CD4-positive, alpha-beta T cell (primary cell): ENCODE measurements around the gene GAB1. TPM values are rescaled to one million over a fixed set of nuclear protein-coding genes. Genes with fewer than 3 reads are reported as not detected.

Source experiments
- ATAC-seq: fragments of 200-7000 bp; cut with Tn5 transposase; one replicate; pipeline ENCODE4 v1.10.0; 2022; ENCODE audit warnings: mild to moderate bottlenecking; ENCODE audit not compliant: poor library complexity
- CTCF ChIA-PET: fragments of 350-600 bp; sonication (Branson Sonifier 250); formaldehyde crosslinking; loops from one replicate; lab custom pipeline; 2021; ENCODE audit warnings: antibody characterized with exemption, inconsistent platforms; lab: Charles Lee
- POLR2A ChIA-PET: fragments of 350-600 bp; sonication (Branson Sonifier 250); formaldehyde crosslinking; loops from one replicate; lab custom pipeline; 2021; ENCODE audit warnings: antibody characterized with exemption, inconsistent platforms; lab: Charles Lee
- DNase-seq, 14 experiments: peaks; one replicate each; pipeline ENCODE4 v3.0.0-alpha.2; 2013 to 2020; ENCODE audit warnings: mixed read lengths in 2 of 14
- H3K27ac ChIP-seq, 2 donors: one replicate each; pipeline versions ENCODE4 v1.5.1 to v1.7.0; 2013; ENCODE audit warnings: low read length in 2 of 2, low read depth in 1 of 2, mild to moderate bottlenecking in 1 of 2
- H3K27me3 ChIP-seq, 2 experiments: 1 replicate in 1 of 2; 2 replicates in 1 of 2; pipeline versions ENCODE4 v1.6.1 to v1.7.0; 2013; ENCODE audit warnings: low read length in 2 of 2, control low read depth in 1 of 2, mild to moderate bottlenecking in 1 of 2, moderate library complexity in 1 of 2; ENCODE audit not compliant: insufficient read depth in 2 of 2, control insufficient read depth in 1 of 2
- H3K36me3 ChIP-seq: one replicate; pipeline ENCODE4 v1.6.1; 2013; ENCODE audit warnings: low read length, control low read depth; ENCODE audit not compliant: insufficient read depth
- H3K4me1 ChIP-seq: one replicate; pipeline ENCODE4 v1.6.1; 2013; ENCODE audit warnings: low read length, control low read depth; ENCODE audit not compliant: insufficient read depth
- H3K4me3 ChIP-seq: one replicate; pipeline ENCODE4 v1.5.1; 2013; ENCODE audit warnings: mild to moderate bottlenecking, low read length, moderate library complexity
- H3K9me3 ChIP-seq, 2 experiments: 1 replicate in 1 of 2; 2 replicates in 1 of 2; pipeline versions ENCODE4 v1.6.1 to v1.7.0; 2013; ENCODE audit warnings: low read length in 2 of 2, mild to moderate bottlenecking in 2 of 2, control low read depth in 1 of 2, moderate library complexity in 1 of 2; ENCODE audit not compliant: control insufficient read depth in 1 of 2, insufficient read depth in 1 of 2
- H3K27ac Mint-ChIP-seq: one replicate; pipeline ENCODE4 v1.8.0; 2020; ENCODE audit warnings: mixed read lengths
- H3K27me3 Mint-ChIP-seq: one replicate; pipeline ENCODE4 v1.8.0; 2021; ENCODE audit warnings: mixed read lengths
- H3K36me3 Mint-ChIP-seq: one replicate; pipeline ENCODE4 v1.8.0; 2021; ENCODE audit warnings: low read depth, mixed read lengths
- H3K4me1 Mint-ChIP-seq: one replicate; pipeline ENCODE4 v1.8.0; 2021; ENCODE audit warnings: low read depth, mixed read lengths
- H3K4me3 Mint-ChIP-seq: one replicate; pipeline ENCODE4 v1.8.0; 2020; ENCODE audit warnings: mild to moderate bottlenecking, mixed read lengths
- H3K9me3 Mint-ChIP-seq: one replicate; pipeline ENCODE4 v1.8.0; 2020; ENCODE audit warnings: mixed read lengths
- CTCF ChIP-seq: fragments of 200-600 bp; IDR thresholded peaks from one replicate; pipeline ENCODE4 v1.8.0; 2022; ENCODE audit warnings: antibody characterized with exemption, mild to moderate bottlenecking
- intact Hi-C, 2 experiments: fragments of 100-400 bp; cut with DNase I in 1 of 2; cut with micrococcal nuclease in 1 of 2; formaldehyde crosslinking; loops; one replicate each; pipeline versions ENCODE4 v1.15.1 to v1.9.0; 2023 to 2025; cut with DNase I, micrococcal nuclease
- total RNA-seq, 174 experiments: library from RNA in 2 of 174; stranded (reverse) in 2 of 174; gene quantifications; one replicate each; pipeline ENCODE4 v1.2.3 and lab custom pipeline; 2021 to 2026

Gene GAB1
- total RNA-seq, 2 experiments from 2014 or later = 0.27 to 0.64 TPM

DNA sequence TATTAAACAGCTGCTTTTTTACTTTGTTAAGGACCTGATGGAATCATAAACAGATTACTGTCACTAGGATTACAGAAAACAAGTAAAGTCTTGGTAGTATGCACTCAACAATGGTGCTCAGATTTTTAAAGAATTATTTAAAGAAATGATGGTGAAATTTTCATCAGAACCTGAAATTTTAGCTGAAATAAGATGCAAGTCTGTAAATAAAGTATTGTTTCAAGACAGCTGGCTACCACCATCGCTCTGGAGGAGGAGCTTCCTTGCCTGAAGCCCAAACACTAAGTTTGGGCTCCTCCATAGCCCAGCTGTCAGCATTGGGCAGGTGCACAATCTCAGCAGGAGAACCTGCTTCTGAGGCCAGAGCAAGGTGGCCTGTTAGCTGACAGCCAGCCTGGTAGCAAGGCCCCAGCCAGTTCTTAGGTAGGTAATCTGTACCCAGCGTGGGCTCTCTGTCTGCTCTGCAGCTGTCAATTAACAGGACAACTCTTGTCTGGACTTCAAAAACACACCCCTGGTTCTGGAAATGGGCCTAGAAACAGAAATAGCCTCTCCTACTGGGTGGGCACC is 4.6 kb downstream of the GAB1 start:
- Histone ChIP-seq H3K27ac (no peak overlapping the region), H3K27me3 (peaks cover 26 to 40% of the 10 kb centered on the region in 2 experiments), H3K4me3 (no peak overlapping the region), H3K9me3 (peaks cover 0 to 5% of the 10 kb centered on the region in 2 experiments), H3K4me1 (peaks cover 12% of the 10 kb centered on the region), H3K36me3 (no peaks in the 10 kb centered on the region)
- H3K27me3 Mint-ChIP-seq = peaks cover 60% of the 10 kb centered on the region
- ChIA-PET CTCF (no interaction called here), POLR2A (no interaction called here)
- H3K4me1 Mint-ChIP-seq = peaks cover 6% of the 10 kb centered on the region
- H3K27ac Mint-ChIP-seq = no peak overlapping the region
- no peaks in the 10 kb centered on the region for H3K9me3 Mint-ChIP-seq
- no peak for DNase-seq
- intact Hi-C loops = no loop called here
- no peak overlapping the region for H3K4me3 Mint-ChIP-seq
- H3K36me3 Mint-ChIP-seq = no peaks in the 10 kb centered on the region
- no peak for ATAC-seq
- TF ChIP-seq CTCF = no peak

- CTCF ChIA-PET = no interaction called here
- peaks cover 49% of the 10 kb centered on the region for H3K27me3 Mint-ChIP-seq
- POLR2A ChIA-PET = no interaction called here
- H3K4me1 Mint-ChIP-seq = no peaks in the 10 kb centered on the region
- Histone ChIP-seq H3K4me1 (no peaks in the 10 kb centered on the region), H3K9me3 (peaks cover 0 to 5% of the 10 kb centered on the region in 2 experiments), H3K27me3 (peaks cover 14 to 34% of the 10 kb centered on the region in 2 experiments), H3K27ac (no peak overlapping the region), H3K4me3 (no peak overlapping the region), H3K36me3 (no peaks in the 10 kb centered on the region)
- H3K4me3 Mint-ChIP-seq = no peak overlapping the region
- no peaks in the 10 kb centered on the region for H3K9me3 Mint-ChIP-seq
- intact Hi-C loops = no loop called here
- no peak for ATAC-seq
- TF ChIP-seq CTCF = no peak
- no peaks in the 10 kb centered on the region for H3K36me3 Mint-ChIP-seq
- no peak for DNase-seq
- no peak overlapping the region for H3K27ac Mint-ChIP-seq
Observed at GRCh38 chr4:143343276-143343831, 6.7 kb downstream of the GAB1 start.

- H3K27ac Mint-ChIP-seq = no peak overlapping the region
- H3K27me3 ChIP-seq = peaks cover 9 to 29% of the 10 kb centered on the region in 2 experiments
- H3K27ac ChIP-seq = no peak overlapping the region
- no peak overlapping the region for H3K4me3 Mint-ChIP-seq
- H3K4me3 ChIP-seq = no peak overlapping the region
- no peaks in the 10 kb centered on the region for H3K9me3 Mint-ChIP-seq
- ATAC-seq = no peak
- H3K9me3 ChIP-seq = peaks cover 0 to 5% of the 10 kb centered on the region in 2 experiments
- H3K4me1 Mint-ChIP-seq = no peaks in the 10 kb centered on the region
- intact Hi-C loops = no loop called here
- no peaks in the 10 kb centered on the region for H3K36me3 Mint-ChIP-seq
- POLR2A ChIA-PET = no interaction called here
- CTCF ChIA-PET = no interaction called here
- TF ChIP-seq CTCF = no peak
- no peaks in the 10 kb centered on the region for H3K36me3 ChIP-seq
- DNase-seq = no peak
- no peaks in the 10 kb centered on the region for H3K4me1 ChIP-seq
- peaks cover 42% of the 10 kb centered on the region for H3K27me3 Mint-ChIP-seq
Observed at GRCh38 chr4:143344041-143344440, 7.4 kb downstream of the GAB1 start.
